ENCODE results near the gene TNK1. TPM values are rescaled to one million over a fixed set of nuclear protein-coding genes. Genes with fewer than 3 reads are reported as not detected.

TNK1 gene
- total RNA-seq, 2 donors from 2014 or later: 0.36 TPM; not detected in 1

- peaks cover 8 to 9% of the 10 kb centered on the region in 2 donors for H3K4me1 Mint-ChIP-seq (ENCODE audit: low read depth in 2 of 2)
- H3K4me3 Mint-ChIP-seq: no peak overlapping the region
- H3K36me3 Mint-ChIP-seq: no peaks in the 10 kb centered on the region
- H3K27me3 Mint-ChIP-seq: no peaks in the 10 kb centered on the region
- ATAC-seq (no peak), DNase-seq (ENCODE audit: low spot score) (no peak)
- no peaks in the 10 kb centered on the region for H3K9me3 Mint-ChIP-seq
- H3K27ac Mint-ChIP-seq: no peak overlapping the region
Measured at GRCh38 chr17:7431231-7431630, 50.3 kb downstream of the TNK1 start.

DNA sequence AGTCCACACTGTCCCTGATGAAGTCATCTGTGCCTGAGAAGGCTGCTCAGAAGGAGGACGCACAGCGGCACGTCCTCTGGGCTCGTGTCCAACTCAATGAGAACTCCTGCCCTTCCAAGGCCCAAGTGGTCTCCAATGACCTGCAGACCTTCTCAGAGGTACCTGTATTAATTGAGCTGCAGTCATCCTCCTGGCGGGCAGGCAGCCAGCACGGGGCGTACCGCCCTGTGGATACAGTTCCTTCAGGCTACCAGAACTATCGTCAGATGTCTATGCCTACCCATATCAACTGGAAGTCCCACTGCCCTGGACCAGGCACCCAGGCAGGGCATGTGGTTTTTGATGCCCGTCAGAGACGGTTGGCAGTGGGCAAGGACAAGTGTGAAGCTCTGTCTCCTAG lies 51.4 kb downstream of the TNK1 start:
- no peak for ATAC-seq
- Mint-ChIP-seq H3K27me3 (no peaks in the 10 kb centered on the region), H3K4me3 (no peak overlapping the region)

DNA sequence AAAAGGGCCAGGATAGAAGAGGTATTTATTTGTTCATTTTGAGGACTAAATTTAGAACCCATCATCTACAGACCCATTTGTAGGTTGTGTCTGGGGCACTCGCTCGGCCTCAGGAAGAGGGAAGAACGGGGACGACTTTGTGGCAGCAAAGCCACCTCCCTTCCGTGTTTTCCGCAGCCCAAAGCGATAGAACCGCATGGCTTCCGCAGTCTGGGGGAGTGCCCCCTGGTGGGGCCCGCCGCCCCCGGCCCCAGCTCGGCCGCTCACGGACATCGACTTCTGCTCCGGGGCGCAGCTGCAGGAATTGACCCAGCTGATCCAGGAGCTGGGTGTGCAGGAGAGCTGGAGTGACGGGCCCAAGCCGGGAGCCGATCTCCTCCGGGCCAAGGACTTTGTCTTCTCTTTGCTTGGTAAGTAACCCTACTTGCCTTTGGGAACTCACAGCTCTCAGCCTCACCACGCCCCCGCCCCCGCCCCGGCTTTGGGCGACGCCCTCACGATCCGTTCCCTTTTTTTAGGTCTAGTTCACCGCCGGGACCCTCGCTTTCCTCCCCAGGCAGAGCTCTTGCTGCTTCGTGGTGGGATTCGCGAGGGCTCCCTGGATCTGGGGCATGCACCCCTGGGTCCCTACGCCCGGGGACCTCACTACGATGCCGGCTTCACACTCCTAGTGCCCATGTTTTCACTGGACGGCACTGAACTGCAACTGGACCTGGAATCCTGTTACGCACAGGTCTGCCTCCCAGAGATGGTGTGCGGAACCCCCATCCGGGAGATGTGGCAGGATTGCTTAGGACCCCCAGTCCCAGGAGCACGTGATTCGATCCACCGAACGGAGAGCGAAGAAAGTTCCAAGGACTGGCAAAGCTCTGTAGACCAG lies 55.0 kb downstream of the TNK1 start:
- Mint-ChIP-seq H3K4me1 (ENCODE audit: low read depth in 2 of 2) (peaks cover 32 to 36% of the 10 kb centered on the region in 2 donors), H3K36me3 (no peaks in the 10 kb centered on the region), H3K27ac (peak overlapping the region; percentile 86 to 88), H3K4me3 (peak overlapping the region; percentile 94), H3K9me3 (no peaks in the 10 kb centered on the region), H3K27me3 (peaks cover 11 to 13% of the 10 kb centered on the region in 2 donors)
- no peak for DNase-seq (ENCODE audit: low spot score)
- ATAC-seq: peak; percentile 48 to 59

More for the DNA sequence above, 51.4 kb downstream of the TNK1 start:
- no peaks in the 10 kb centered on the region for H3K36me3 Mint-ChIP-seq
- peaks cover 10 to 15% of the 10 kb centered on the region in 2 donors for H3K4me1 Mint-ChIP-seq (ENCODE audit: low read depth in 2 of 2)
- H3K27ac Mint-ChIP-seq: no peak overlapping the region
- no peak for DNase-seq (ENCODE audit: low spot score)
- H3K9me3 Mint-ChIP-seq: no peaks in the 10 kb centered on the region

- Mint-ChIP-seq H3K36me3 (no peaks in the 10 kb centered on the region), H3K4me3 (peak overlapping the region; percentile 94), H3K27ac (peak overlapping the region in 1 of 2 donors; percentile 86), H3K9me3 (no peaks in the 10 kb centered on the region), H3K4me1 (ENCODE audit: low read depth in 2 of 2) (peaks cover 32 to 36% of the 10 kb centered on the region in 2 donors), H3K27me3 (peaks cover 13% of the 10 kb centered on the region in 2 donors)
- ATAC-seq (peak; percentile 82 to 83), DNase-seq (ENCODE audit: low spot score) (peak; percentile 86)
Measured at GRCh38 chr17:7436556-7437368, 55.9 kb downstream of the TNK1 start.

DNA sequence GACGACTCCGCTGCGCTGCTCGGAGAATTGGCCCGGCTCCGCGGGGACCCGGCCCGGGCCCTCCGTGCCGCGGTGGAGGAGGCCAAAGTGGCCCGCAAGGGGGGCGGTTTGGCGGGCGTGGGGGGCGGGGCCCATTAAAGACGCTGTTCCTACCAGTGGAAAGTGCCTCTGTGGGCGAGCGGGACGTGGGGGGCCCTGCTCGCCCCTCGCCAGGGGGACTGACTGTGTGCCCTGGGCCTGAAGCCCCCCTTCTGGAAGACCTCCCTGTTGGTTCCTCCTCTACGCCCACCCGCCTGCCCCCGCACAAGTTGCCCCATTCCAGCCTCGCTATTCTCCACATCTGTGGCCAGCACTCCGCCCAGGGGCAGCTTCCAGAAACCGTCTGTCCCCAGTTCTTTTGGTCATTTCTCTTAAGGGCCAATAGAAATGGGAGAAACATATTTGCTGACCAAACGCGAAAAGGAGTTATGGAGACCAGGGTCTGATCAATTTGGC lies 56.5 kb downstream of the TNK1 start:
- Mint-ChIP-seq H3K36me3 (no peaks in the 10 kb centered on the region), H3K27ac (peak overlapping the region in 1 of 2 donors; percentile 18), H3K4me3 (peak overlapping the region; percentile 80), H3K4me1 (ENCODE audit: low read depth in 2 of 2) (peaks cover 33 to 36% of the 10 kb centered on the region in 2 donors), H3K27me3 (peaks cover 18 to 20% of the 10 kb centered on the region in 2 donors), H3K9me3 (no peaks in the 10 kb centered on the region)
- no peak for DNase-seq (ENCODE audit: low spot score)
- no peak for ATAC-seq

GRCh38 chr17:7437950-7438614 lies 57.2 kb downstream of the TNK1 start:
- no peak for ATAC-seq
- Mint-ChIP-seq H3K4me3 (peak overlapping the region; percentile 80), H3K27ac (peak overlapping the region in 1 of 2 donors; percentile 39), H3K36me3 (no peaks in the 10 kb centered on the region), H3K4me1 (ENCODE audit: low read depth in 2 of 2) (peaks cover 34 to 36% of the 10 kb centered on the region in 2 donors), H3K9me3 (no peaks in the 10 kb centered on the region), H3K27me3 (peaks cover 20 to 22% of the 10 kb centered on the region in 2 donors)
- no peak for DNase-seq (ENCODE audit: low spot score)

DNA sequence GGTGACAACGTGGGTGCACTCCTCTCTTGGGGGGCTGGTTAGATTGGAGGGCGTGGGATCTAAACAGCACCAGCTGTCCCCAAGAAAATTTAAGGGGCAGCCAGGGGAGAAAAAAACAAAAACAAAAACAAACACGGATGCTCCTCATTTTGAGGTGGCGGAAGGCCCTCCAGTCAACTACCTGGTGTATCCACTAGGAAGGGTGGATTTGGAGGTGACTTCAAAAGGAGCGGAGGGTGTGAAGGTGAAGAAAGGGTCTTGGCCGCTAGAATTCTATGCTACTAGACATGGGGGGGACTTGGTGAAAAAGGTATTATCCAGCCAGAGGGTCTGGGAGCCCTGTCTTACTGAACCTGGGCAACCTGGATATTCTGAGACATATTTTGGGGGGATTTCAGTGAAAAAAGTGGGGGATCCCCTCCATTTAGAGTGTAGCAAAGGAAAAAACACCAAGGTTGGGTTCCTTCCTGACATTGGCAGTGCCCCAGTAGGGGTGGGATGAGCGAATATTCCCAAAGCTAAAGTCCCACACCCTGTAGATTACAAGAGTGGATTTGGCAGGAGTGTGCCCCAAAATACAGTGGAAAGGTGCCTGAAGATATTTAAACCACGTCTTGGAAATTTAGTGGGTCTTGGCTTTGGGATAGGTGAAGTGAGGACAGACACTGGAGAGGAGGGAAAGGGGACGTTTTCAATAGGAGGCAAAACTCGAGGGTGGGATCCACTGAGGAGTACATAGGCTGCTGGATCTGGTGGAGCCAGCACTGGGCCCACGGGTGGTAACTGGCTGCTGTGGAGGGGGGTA lies 58.0 kb downstream of the TNK1 start:
- ATAC-seq (no peak), DNase-seq (ENCODE audit: low spot score) (no peak)
- peaks cover 34 to 36% of the 10 kb centered on the region in 2 donors for H3K4me1 Mint-ChIP-seq (ENCODE audit: low read depth in 2 of 2)
- H3K36me3 Mint-ChIP-seq: no peaks in the 10 kb centered on the region
- H3K27me3 Mint-ChIP-seq: peaks cover 28 to 30% of the 10 kb centered on the region in 2 donors
- H3K4me3 Mint-ChIP-seq: peak overlapping the region; percentile 50
- peak overlapping the region in 1 of 2 donors; percentile 39 for H3K27ac Mint-ChIP-seq
- no peaks in the 10 kb centered on the region for H3K9me3 Mint-ChIP-seq

Other genes with a start within 250 kb of the TNK1 start
- under 1 TPM in 1 of 2 donors, not detected in 1; 0.95 TPM for gene ASGR1, start 201.7 kb upstream of the TNK1 start, total RNA-seq
- gene DLG4, start 161.3 kb upstream of the TNK1 start, total RNA-seq: 1 to 10 TPM; 3.3 to 8.3 TPM
- 100 to 1,000 TPM; 651 to 710 TPM for gene ACADVL, start 161.2 kb upstream of the TNK1 start, total RNA-seq
- 10 to 100 TPM; 35.1 to 61.6 TPM for gene DVL2, start 146.6 kb upstream of the TNK1 start, total RNA-seq
- gene PHF23, start 141.6 kb upstream of the TNK1 start, total RNA-seq: 10 to 100 TPM; 40.1 to 55.2 TPM
- 100 to 1,000 TPM; 197 to 277 TPM for gene GABARAP, start 138.6 kb upstream of the TNK1 start, total RNA-seq
- gene CTDNEP1, start 129.4 kb upstream of the TNK1 start, total RNA-seq: 100 to 1,000 TPM; 145 to 165 TPM
- gene ELP5, start 128.9 kb upstream of the TNK1 start, total RNA-seq: 10 to 100 TPM; 43.5 to 70.5 TPM
- gene CLDN7, start 118.6 kb upstream of the TNK1 start, total RNA-seq: 1 to 10 TPM in 1 of 2 donors, under 1 TPM in 1; 0.73 to 1.1 TPM
- gene SLC2A4, start 99.4 kb upstream of the TNK1 start, total RNA-seq: under 1 TPM in 1 of 2 donors, not detected in 1; 0.50 TPM
- gene YBX2, start 86.5 kb upstream of the TNK1 start, total RNA-seq: not detected
- 1,000 to 10,000 TPM in 1 of 2 donors, 100 to 1,000 TPM in 1; 953 to 1,345 TPM for gene EIF5A, start 73.5 kb upstream of the TNK1 start, total RNA-seq
- gene GPS2, start 65.7 kb upstream of the TNK1 start, total RNA-seq: 10 to 100 TPM; 58.1 to 87.0 TPM
- gene NEURL4, start 51.8 kb upstream of the TNK1 start, total RNA-seq: 10 to 100 TPM; 37.6 to 76.7 TPM
- gene ACAP1, start 44.6 kb upstream of the TNK1 start, total RNA-seq: 100 to 1,000 TPM; 240 to 419 TPM
- 10 to 100 TPM in 1 of 2 donors, 1 to 10 TPM in 1; 6.7 to 13.0 TPM for gene KCTD11, start 28.9 kb upstream of the TNK1 start, total RNA-seq
- gene TMEM95, start 25.9 kb upstream of the TNK1 start, total RNA-seq: not detected
- gene PLSCR3, start 13.4 kb downstream of the TNK1 start, total RNA-seq: 10 to 100 TPM; 32.2 to 48.4 TPM
- 10 to 100 TPM; 40.1 to 51.1 TPM for gene TMEM256, start 23.0 kb downstream of the TNK1 start, total RNA-seq
- 1 to 10 TPM; 2.3 to 7.7 TPM for gene NLGN2, start 26.8 kb downstream of the TNK1 start, total RNA-seq
- not detected for gene SPEM1, start 39.2 kb downstream of the TNK1 start, total RNA-seq
- not detected for gene SPEM2, start 44.5 kb downstream of the TNK1 start, total RNA-seq
- gene SPEM3, start 47.8 kb downstream of the TNK1 start, total RNA-seq: not detected
- gene TMEM102, start 54.3 kb downstream of the TNK1 start, total RNA-seq: 10 to 100 TPM; 11.2 to 14.2 TPM
- gene FGF11, start 58.4 kb downstream of the TNK1 start, total RNA-seq: 1 to 10 TPM; 1.9 to 4.5 TPM
- gene CHRNB1, start 64.0 kb downstream of the TNK1 start, total RNA-seq: 10 to 100 TPM; 10.4 to 13.7 TPM
- gene ZBTB4, start 98.5 kb downstream of the TNK1 start, total RNA-seq: 10 to 100 TPM; 19.7 to 26.1 TPM
- gene SLC35G6, start 100.4 kb downstream of the TNK1 start, total RNA-seq: not detected
- 100 to 1,000 TPM; 212 to 283 TPM for gene POLR2A, start 103.3 kb downstream of the TNK1 start, total RNA-seq
- 10 to 100 TPM; 54.9 to 69.3 TPM for gene TNFSF12, start 168.0 kb downstream of the TNK1 start, total RNA-seq
- gene TNFSF13, start 177.7 kb downstream of the TNK1 start, total RNA-seq: 1 to 10 TPM; 3.1 to 6.8 TPM
- gene SENP3, start 180.8 kb downstream of the TNK1 start, total RNA-seq: 10 to 100 TPM; 56.2 to 90.1 TPM
- gene CD68, start 198.5 kb downstream of the TNK1 start, total RNA-seq: 10 to 100 TPM; 20.8 to 51.1 TPM
- gene MPDU1, start 202.8 kb downstream of the TNK1 start, total RNA-seq: 10 to 100 TPM; 82.7 to 95.5 TPM
- under 1 TPM in 1 of 2 donors, not detected in 1; 0.26 TPM for gene SOX15, start 209.0 kb downstream of the TNK1 start, total RNA-seq
- 10 to 100 TPM; 42.7 to 56.6 TPM for gene FXR2, start 233.8 kb downstream of the TNK1 start, total RNA-seq
- 10 to 100 TPM; 32.8 to 41.1 TPM for gene SAT2, start 246.7 kb downstream of the TNK1 start, total RNA-seq
- not detected for gene SHBG, start 249.0 kb downstream of the TNK1 start, total RNA-seq